CD14-positive monocyte (primary cell): ENCODE data around the gene PDCD4. TPM values are rescaled to one million over a fixed set of nuclear protein-coding genes. Genes with fewer than 3 reads are reported as not detected.

ENCODE experiments used
- DNase-seq, 3 donors: peaks; one replicate each; pipeline ENCODE4 v3.0.0-alpha.2; 2011 to 2022
- H2AFZ ChIP-seq: 2 replicates; pipeline ENCODE4 v1.6.0; 2012; ENCODE audit warnings: mild to moderate bottlenecking, low read depth, low read length, inconsistent platforms; ENCODE audit not compliant: insufficient read depth, poor library complexity, severe bottlenecking
- H3K27ac ChIP-seq, 2 donors: 1 replicate in 1 of 2; 2 replicates in 1 of 2; pipeline ENCODE4 v1.5.1; 2012 to 2013; ENCODE audit warnings: low read length in 2 of 2, control low read depth in 1 of 2, inconsistent platforms in 1 of 2, low read depth in 1 of 2, mild to moderate bottlenecking in 1 of 2
- H3K27me3 ChIP-seq, 2 donors: one replicate each; pipeline versions ENCODE4 v1.6.0 to v1.6.1; 2011 to 2013; ENCODE audit warnings: low read length in 2 of 2; ENCODE audit not compliant: control insufficient read depth in 2 of 2, insufficient read depth in 2 of 2
- H3K36me3 ChIP-seq, 2 donors: replicated peaks in 1 of 2; 1 replicate in 1 of 2; 2 replicates in 1 of 2; pipeline versions ENCODE4 v1.5.1 to v1.6.1; 2012 to 2013; ENCODE audit warnings: low read length in 2 of 2, control low read depth in 1 of 2, inconsistent platforms in 1 of 2, mild to moderate bottlenecking in 1 of 2; ENCODE audit not compliant: insufficient read depth in 2 of 2, control insufficient read depth in 1 of 2
- H3K4me1 ChIP-seq, 2 donors: 1 replicate in 1 of 2; 2 replicates in 1 of 2; pipeline versions ENCODE4 v1.5.1 to v1.6.1; 2012 to 2013; ENCODE audit warnings: low read length in 2 of 2, control low read depth in 1 of 2, inconsistent platforms in 1 of 2, mild to moderate bottlenecking in 1 of 2, moderate library complexity in 1 of 2; ENCODE audit not compliant: insufficient read depth in 2 of 2, control insufficient read depth in 1 of 2
- H3K4me2 ChIP-seq: replicated peaks from 2 replicates; pipeline ENCODE3; 2012; ENCODE audit warnings: low read length, moderate library complexity, mild to moderate bottlenecking; ENCODE audit not compliant: poor library complexity, severe bottlenecking; ENCODE audit errors: extremely low read depth
- H3K4me3 ChIP-seq, 3 experiments: fragments of 200-600 bp in 1 of 3; sonication (generic) in 1 of 3; replicated peaks in 1 of 3; 1 replicate in 2 of 3; 2 replicates in 1 of 3; pipeline ENCODE4 v1.5.1; 2011 to 2013; ENCODE audit warnings: low read length in 3 of 3, mild to moderate bottlenecking in 3 of 3, control low read depth in 2 of 3, low read depth in 2 of 3, inconsistent platforms in 1 of 3, moderate library complexity in 1 of 3
- H3K79me2 ChIP-seq: 2 replicates; pipeline ENCODE4 v1.6.0; 2012; ENCODE audit warnings: mild to moderate bottlenecking, control low read depth, inconsistent platforms, low read length, moderate library complexity; ENCODE audit not compliant: insufficient read depth
- H3K9ac ChIP-seq: 2 replicates; pipeline ENCODE4 v1.6.0; 2017; ENCODE audit warnings: low read length, mild to moderate bottlenecking; ENCODE audit not compliant: insufficient read depth, poor library complexity, severe bottlenecking
- H3K9me3 ChIP-seq, 2 donors: replicated peaks in 1 of 2; 1 replicate in 1 of 2; 2 replicates in 1 of 2; pipeline versions ENCODE4 v1.5.1 to v1.6.1; 2012 to 2013; ENCODE audit warnings: low read length in 2 of 2, control low read depth in 1 of 2; ENCODE audit not compliant: control insufficient read depth in 1 of 2, insufficient read depth in 1 of 2
- H4K20me1 ChIP-seq: 2 replicates; pipeline ENCODE4 v1.6.0; 2012; ENCODE audit warnings: mild to moderate bottlenecking, low read length, control low read depth, moderate library complexity; ENCODE audit not compliant: insufficient read depth
- H3K27ac Mint-ChIP-seq, 7 donors: one replicate each; pipeline ENCODE4 v1.8.0; 2020; ENCODE audit warnings: mild to moderate bottlenecking in 7 of 7, mixed read lengths in 7 of 7, moderate library complexity in 6 of 7, inconsistent platforms in 2 of 7
- H3K27me3 Mint-ChIP-seq, 3 donors: one replicate each; pipeline ENCODE4 v1.8.0; 2021 to 2022; ENCODE audit warnings: low read depth in 3 of 3, mild to moderate bottlenecking in 3 of 3, mixed read lengths in 3 of 3, moderate library complexity in 3 of 3, inconsistent platforms in 1 of 3
- H3K36me3 Mint-ChIP-seq, 2 donors: one replicate each; pipeline ENCODE4 v1.8.0; 2020; ENCODE audit warnings: mixed read lengths in 2 of 2, inconsistent platforms in 1 of 2, mild to moderate bottlenecking in 1 of 2
- H3K4me1 Mint-ChIP-seq: one replicate; pipeline ENCODE4 v1.8.0; 2020; ENCODE audit warnings: mild to moderate bottlenecking, mixed read lengths
- H3K4me3 Mint-ChIP-seq, 2 donors: one replicate each; pipeline ENCODE4 v1.8.0; 2020; ENCODE audit warnings: mild to moderate bottlenecking in 2 of 2, mixed read lengths in 2 of 2, moderate library complexity in 1 of 2
- H3K9me3 Mint-ChIP-seq, 7 donors: one replicate each; pipeline ENCODE4 v1.8.0; 2020 to 2022; ENCODE audit warnings: mixed read lengths in 7 of 7, mild to moderate bottlenecking in 6 of 7, moderate library complexity in 6 of 7, inconsistent platforms in 2 of 7
- CTCF ChIP-seq: fragments of 200-600 bp; IDR thresholded peaks from one replicate; pipeline ENCODE4 v1.8.0; 2022; ENCODE audit warnings: antibody characterized with exemption, mild to moderate bottlenecking
- WGBS: methylation state at CpG from one replicate; pipeline ENCODE4 v1.1.5; 2013; ENCODE audit warnings: missing lambda C conversion rate; ENCODE audit not compliant: insufficient coverage; 5-methylcytosine and 5-hydroxymethylcytosine counted together
- intact Hi-C, 2 donors: fragments of 100-400 bp; cut with micrococcal nuclease; formaldehyde crosslinking; loops; one replicate each; pipeline versions ENCODE4 v1.15.0 to v1.15.1; 2023
- polyA plus RNA-seq, 3 donors: library from polyadenylated mRNA; depleted of rRNA in 1 of 3; unstranded in 2 of 3; stranded (reverse) in 1 of 3; fragments of 300-500 nt in 2 of 3; fragments of >200 nt in 1 of 3; fragmentation: Illumina TruSeq in 2 of 3; gene quantifications; 1 replicate in 2 of 3; 2 replicates in 1 of 3; pipeline ENCODE4 v1.2.3, GENCODE V29; 2012 to 2021

The PDCD4 gene
- polyA plus RNA-seq, 3 donors, result 39.8 to 53.4 (median 48.6) TPM

GRCh38 chr10:110852947-110853346, 18.8 kb upstream of the PDCD4 start:
- TF ChIP-seq CTCF, result no peak
- peak overlapping the region in 1 of 2 donors; percentile 66 for H3K4me3 Mint-ChIP-seq

DNA sequence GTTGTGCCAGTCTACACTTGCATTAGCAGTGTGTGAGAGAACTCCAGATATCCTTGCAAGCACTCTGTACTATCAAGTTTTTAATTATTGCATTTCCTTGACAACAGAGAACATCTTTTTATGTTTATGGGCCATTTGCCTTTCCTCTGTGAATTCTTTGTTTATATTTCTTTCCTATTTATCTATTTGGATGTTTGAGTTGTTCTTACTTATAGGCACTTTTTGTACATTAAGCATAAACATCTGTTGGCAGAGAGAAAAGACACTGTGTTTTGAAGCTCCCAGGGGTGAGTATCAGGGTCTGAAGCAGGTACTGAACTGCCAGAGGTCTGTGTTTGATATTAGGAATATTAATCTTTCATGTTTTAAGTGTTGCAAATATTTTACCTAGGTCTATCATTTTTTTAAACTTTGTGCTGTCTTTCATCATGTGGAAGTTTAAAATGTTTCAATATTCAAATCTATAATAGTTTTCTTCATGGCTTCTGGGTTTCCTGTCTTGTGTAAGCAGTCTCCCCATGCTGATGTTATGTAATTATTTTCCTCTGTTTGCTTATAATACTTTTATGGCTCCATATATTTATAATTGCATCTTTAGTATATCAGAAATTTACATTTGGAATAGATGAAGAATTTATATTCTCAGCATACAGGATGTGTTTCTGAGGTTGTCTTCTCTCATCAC, 17.7 kb upstream of the PDCD4 start:
- no peaks in the 10 kb centered on the region for H3K9me3 ChIP-seq
- H3K4me1 Mint-ChIP-seq, result peaks cover 77% of the 10 kb centered on the region
- H3K4me3 Mint-ChIP-seq, result no peak overlapping the region
- H3K79me2 ChIP-seq, result no peaks in the 10 kb centered on the region
- H2AFZ ChIP-seq, result no peak overlapping the region
- no peak for TF ChIP-seq CTCF
- H3K27ac Mint-ChIP-seq, result peak overlapping the region in 6 of 7 donors; percentile 16 to 79 (median 70)
- H3K4me3 ChIP-seq, result no peak overlapping the region
- peaks cover 0 to 3% (median 0%) of the 10 kb centered on the region in 3 donors for H3K27me3 Mint-ChIP-seq
- intact Hi-C loops, result no loop called here
- H4K20me1 ChIP-seq, result no peaks in the 10 kb centered on the region
- peaks cover 0 to 4% (median 0%) of the 10 kb centered on the region in 7 donors for H3K9me3 Mint-ChIP-seq
- H3K36me3 ChIP-seq, result no peaks in the 10 kb centered on the region
- peak overlapping the region; percentile 39 for H3K4me2 ChIP-seq
- peak in 1 of 3 donors; percentile 40 for DNase-seq
- no peak overlapping the region for H3K9ac ChIP-seq
- H3K27ac ChIP-seq, result peak overlapping the region in 1 of 2 donors; percentile 74
- H3K36me3 Mint-ChIP-seq, result no peaks in the 10 kb centered on the region
- no peaks in the 10 kb centered on the region for H3K27me3 ChIP-seq
- H3K4me1 ChIP-seq, result peaks cover 74 to 81% of the 10 kb centered on the region in 2 donors

More at GRCh38 chr10:110852947-110853346, 18.8 kb upstream of the PDCD4 start:
- H3K4me1 ChIP-seq, result peaks cover 62 to 70% of the 10 kb centered on the region in 2 donors
- H3K27ac ChIP-seq, result peak overlapping the region in 1 of 2 donors; percentile 15
- H3K79me2 ChIP-seq, result no peaks in the 10 kb centered on the region
- no peaks in the 10 kb centered on the region for H3K36me3 ChIP-seq
- H3K9ac ChIP-seq, result no peak overlapping the region
- H3K4me3 ChIP-seq, result no peak overlapping the region
- H3K27me3 ChIP-seq, result no peaks in the 10 kb centered on the region
- peak overlapping the region in 5 of 7 donors; percentile 13 to 49 (median 43) for H3K27ac Mint-ChIP-seq
- H3K36me3 Mint-ChIP-seq, result no peaks in the 10 kb centered on the region
- H3K4me2 ChIP-seq, result no peak overlapping the region
- 17% methylated on average over 2 of the region's 4 CpGs for WGBS
- peaks cover 66% of the 10 kb centered on the region for H3K4me1 Mint-ChIP-seq
- H3K9me3 Mint-ChIP-seq, result peaks cover 0 to 4% (median 0%) of the 10 kb centered on the region in 7 donors
- H3K9me3 ChIP-seq, result no peaks in the 10 kb centered on the region
- H2AFZ ChIP-seq, result peak overlapping the region; percentile 47
- intact Hi-C loops, result no loop called here
- H4K20me1 ChIP-seq, result no peaks in the 10 kb centered on the region
- no peak for DNase-seq
- H3K27me3 Mint-ChIP-seq, result peaks cover 0 to 4% (median 0%) of the 10 kb centered on the region in 3 donors
